ENCODE data around the gene CDH20.

- no peak for TF ChIP-seq TAF1 (IDR thresholded peaks at IDR 0.05; ENCODE audit: borderline replicate concordance, insufficient read depth, low read length)
- TF ChIP-seq POLR2AphosphoS5 (IDR thresholded peaks at IDR 0.05; ENCODE audit: low read depth, low read length): no peak
- TF ChIP-seq, protein P1, sequence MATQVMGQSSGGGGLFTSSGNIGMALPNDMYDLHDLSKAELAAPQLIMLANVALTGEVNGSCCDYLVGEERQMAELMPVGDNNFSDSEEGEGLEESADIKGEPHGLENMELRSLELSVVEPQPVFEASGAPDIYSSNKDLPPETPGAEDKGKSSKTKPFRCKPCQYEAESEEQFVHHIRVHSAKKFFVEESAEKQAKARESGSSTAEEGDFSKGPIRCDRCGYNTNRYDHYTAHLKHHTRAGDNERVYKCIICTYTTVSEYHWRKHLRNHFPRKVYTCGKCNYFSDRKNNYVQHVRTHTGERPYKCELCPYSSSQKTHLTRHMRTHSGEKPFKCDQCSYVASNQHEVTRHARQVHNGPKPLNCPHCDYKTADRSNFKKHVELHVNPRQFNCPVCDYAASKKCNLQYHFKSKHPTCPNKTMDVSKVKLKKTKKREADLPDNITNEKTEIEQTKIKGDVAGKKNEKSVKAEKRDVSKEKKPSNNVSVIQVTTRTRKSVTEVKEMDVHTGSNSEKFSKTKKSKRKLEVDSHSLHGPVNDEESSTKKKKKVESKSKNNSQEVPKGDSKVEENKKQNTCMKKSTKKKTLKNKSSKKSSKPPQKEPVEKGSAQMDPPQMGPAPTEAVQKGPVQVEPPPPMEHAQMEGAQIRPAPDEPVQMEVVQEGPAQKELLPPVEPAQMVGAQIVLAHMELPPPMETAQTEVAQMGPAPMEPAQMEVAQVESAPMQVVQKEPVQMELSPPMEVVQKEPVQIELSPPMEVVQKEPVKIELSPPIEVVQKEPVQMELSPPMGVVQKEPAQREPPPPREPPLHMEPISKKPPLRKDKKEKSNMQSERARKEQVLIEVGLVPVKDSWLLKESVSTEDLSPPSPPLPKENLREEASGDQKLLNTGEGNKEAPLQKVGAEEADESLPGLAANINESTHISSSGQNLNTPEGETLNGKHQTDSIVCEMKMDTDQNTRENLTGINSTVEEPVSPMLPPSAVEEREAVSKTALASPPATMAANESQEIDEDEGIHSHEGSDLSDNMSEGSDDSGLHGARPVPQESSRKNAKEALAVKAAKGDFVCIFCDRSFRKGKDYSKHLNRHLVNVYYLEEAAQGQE (IDR thresholded peaks at IDR 0.05; ENCODE audit: insufficient read depth in 1 of 2, low read depth in 2 of 2, low read length in 2 of 2): no peak
- TF ChIP-seq SIN3A (IDR thresholded peaks at IDR 0.05; ENCODE audit: borderline replicate concordance, insufficient read depth, low read length): no peak
- no peak for TF ChIP-seq FOXP2 (optimal IDR thresholded peaks at IDR 0.05; ENCODE audit: borderline replicate concordance, extremely low read depth, extremely low read length, insufficient read depth)
Observed at GRCh38 chr18:61371111-61371510, 37.9 kb downstream of the CDH20 start.

Data from PFSK-1 (cell line).